GM12878 (cell line): ENCODE measurements around the gene POP7. TPM values are rescaled to one million over a fixed set of nuclear protein-coding genes. Genes with fewer than 3 reads are reported as not detected.

Source experiments
- BACH1 ChIP-seq: fragments of 450-650 bp; IDR thresholded peaks from 2 replicates; pipeline ENCODE4 v1.6.1; 2017; ENCODE audit warnings: mild to moderate bottlenecking, borderline replicate concordance
- BRCA1 ChIP-seq: IDR thresholded peaks from 2 replicates; pipeline ENCODE4 v1.6.1; 2011; ENCODE audit warnings: low read depth, low read length, improper control_type of control experiment
- CBX5 ChIP-seq: sonication (generic); IDR thresholded peaks from 2 replicates; pipeline ENCODE4 v1.6.1; 2016; ENCODE audit warnings: low read depth, moderate library complexity, mild to moderate bottlenecking, inconsistent platforms
- CEBPZ ChIP-seq: fragments of 150-350 bp; IDR thresholded peaks from 2 replicates; pipeline ENCODE4 v1.6.1; 2016; ENCODE audit warnings: low read depth, low read length
- CREB1 ChIP-seq: IDR thresholded peaks from 2 replicates; pipeline ENCODE4 v1.6.1; 2012; ENCODE audit warnings: low read depth, mild to moderate bottlenecking, inconsistent platforms
- EGR1 ChIP-seq, 2 experiments: IDR thresholded peaks; 1 replicate in 1 of 2; 2 replicates in 1 of 2; pipeline ENCODE4 v1.6.1; 2011 to 2012; ENCODE audit warnings: low read depth in 2 of 2, low read length in 2 of 2, borderline replicate concordance in 1 of 2, mild to moderate bottlenecking in 1 of 2, moderate library complexity in 1 of 2
- ETV6 ChIP-seq, 2 experiments: fragments of 450-650 bp in 1 of 2; IDR thresholded peaks in 1 of 2; conservative IDR thresholded peaks in 1 of 2; 2 replicates each; pipeline ENCODE4 v1.6.1; 2014; ENCODE audit warnings: antibody characterized with exemption in 1 of 2, borderline replicate concordance in 1 of 2, low read depth in 1 of 2, mild to moderate bottlenecking in 1 of 2, moderate library complexity in 1 of 2
- FOS ChIP-seq: IDR thresholded peaks from 3 replicates; pipeline ENCODE4 v1.6.1; 2011; ENCODE audit warnings: borderline replicate concordance; ENCODE audit not compliant: insufficient read length; ENCODE audit errors: extremely low read depth
- FOXK2 ChIP-seq: fragments of 450-650 bp; IDR thresholded peaks from 2 replicates; pipeline ENCODE4 v1.6.1; 2017; ENCODE audit warnings: mild to moderate bottlenecking, moderate library complexity
- HDGF ChIP-seq: fragments of 450-650 bp; IDR thresholded peaks from 2 replicates; pipeline ENCODE4 v1.6.1; 2016; ENCODE audit warnings: antibody characterized with exemption
- JUND ChIP-seq: IDR thresholded peaks from 2 replicates; pipeline ENCODE4 v1.6.1; 2012; ENCODE audit warnings: low read depth, mild to moderate bottlenecking, low read length, improper control_type of control experiment, moderate library complexity
- KLF5 ChIP-seq: fragments of 450-650 bp; IDR thresholded peaks from 2 replicates; pipeline ENCODE4 v1.6.1; 2014; ENCODE audit warnings: mild to moderate bottlenecking; ENCODE audit not compliant: partially characterized antibody
- NR2C1 ChIP-seq: fragments of 450-650 bp; IDR thresholded peaks from 2 replicates; pipeline ENCODE4 v1.6.1; 2017; ENCODE audit warnings: antibody characterized with exemption, mild to moderate bottlenecking, moderate library complexity
- RAD21 ChIP-seq: IDR thresholded peaks from 2 replicates; pipeline ENCODE4 v1.6.1; 2011; ENCODE audit warnings: mild to moderate bottlenecking, low read depth, low read length, moderate library complexity; ENCODE audit not compliant: insufficient read depth
- RB1 ChIP-seq: fragments of 450-650 bp; formaldehyde crosslinking; IDR thresholded peaks from 2 replicates; pipeline ENCODE4 v1.6.1; 2017; ENCODE audit warnings: mild to moderate bottlenecking, borderline replicate concordance
- SMARCA5 ChIP-seq: fragments of 450-650 bp; IDR thresholded peaks from 2 replicates; pipeline ENCODE4 v1.6.1; 2017; ENCODE audit warnings: mild to moderate bottlenecking
- SMC3 ChIP-seq: IDR thresholded peaks from 2 replicates; pipeline ENCODE4 v1.6.1; 2011; ENCODE audit warnings: low read length, improper control_type of control experiment, borderline replicate concordance
- SP1 ChIP-seq: IDR thresholded peaks from one replicate; pipeline ENCODE4 v1.6.1; 2011; ENCODE audit warnings: low read depth, low read length
- SPI1 ChIP-seq: IDR thresholded peaks from 2 replicates; pipeline ENCODE4 v1.6.1; 2011; ENCODE audit warnings: low read depth, mild to moderate bottlenecking, low read length, moderate library complexity, borderline replicate concordance; ENCODE audit not compliant: insufficient read depth
- SREBF2 ChIP-seq: IDR thresholded peaks from 2 replicates; pipeline ENCODE4 v1.6.1; 2012; ENCODE audit warnings: mild to moderate bottlenecking, low read length
- SRF ChIP-seq, 2 experiments: IDR thresholded peaks; 2 replicates each; pipeline ENCODE4 v1.6.1; 2011; ENCODE audit warnings: low read depth in 2 of 2, low read length in 2 of 2, mild to moderate bottlenecking in 1 of 2, moderate library complexity in 1 of 2
- STAT3 ChIP-seq: IDR thresholded peaks from 2 replicates; pipeline ENCODE4 v1.6.1; 2011; ENCODE audit warnings: low read depth, low read length, improper control_type of control experiment
- SUPT20H ChIP-seq: IDR thresholded peaks from 2 replicates; pipeline ENCODE4 v1.6.1; 2011; ENCODE audit warnings: low read depth, mild to moderate bottlenecking, low read length, moderate library complexity, borderline replicate concordance; ENCODE audit not compliant: control insufficient read depth
- WRNIP1 ChIP-seq: IDR thresholded peaks from 2 replicates; pipeline ENCODE4 v1.6.1; 2011; ENCODE audit warnings: low read depth, low read length, improper control_type of control experiment, borderline replicate concordance
- ZNF622 ChIP-seq: fragments of 450-650 bp; IDR thresholded peaks from 2 replicates; pipeline ENCODE4 v1.6.1; 2017; ENCODE audit warnings: mild to moderate bottlenecking, inconsistent platforms
- polyA plus RNA-seq, 11 experiments: library from polyadenylated mRNA; depleted of rRNA in 4 of 11; unstranded in 6 of 11; stranded (reverse) in 5 of 11; fragments of >200 nt; fragmentation: Nextera tagmentation in 4 of 11; fragmentation: Illumina TruSeq in 1 of 11; extraction: Ambion mirVana in 4 of 11; extraction: Trizol in 1 of 11; gene quantifications; 1 replicate in 1 of 11; 2 replicates in 10 of 11; pipeline versions ENCODE4 v1.2.1 to v1.2.3, GENCODE V29; 2011 to 2016; ENCODE audit warnings: inconsistent platforms in 2 of 11, missing spikeins in 2 of 11, low read depth in 1 of 11
- total RNA-seq, 4 experiments: library from RNA; depleted of rRNA in 3 of 4; stranded (reverse); fragments of >200 nt in 3 of 4; fragmentation: Illumina TruSeq in 1 of 4; extraction: Trizol in 1 of 4; gene quantifications; 2 replicates each; pipeline versions ENCODE4 v1.2.1 to v1.2.3, GENCODE V29; 2013 to 2021
- TF ChIP-seq, protein P1 (sequence below): IDR thresholded peaks from 2 replicates; pipeline ENCODE4 v1.6.1; 2012; ENCODE audit warnings: low read length, inconsistent platforms
- TF ChIP-seq, protein P2 (sequence below): fragments of 450-650 bp; IDR thresholded peaks from 2 replicates; pipeline ENCODE4 v1.6.1; 2017; ENCODE audit warnings: mild to moderate bottlenecking

POP7 gene
- total and polyA plus RNA-seq, 10 of the 15 experiments (the other 5 are each of a cell fraction or from before 2014, with no cell fraction given), result 12.1 to 148 (median 51.7) TPM

DNA sequence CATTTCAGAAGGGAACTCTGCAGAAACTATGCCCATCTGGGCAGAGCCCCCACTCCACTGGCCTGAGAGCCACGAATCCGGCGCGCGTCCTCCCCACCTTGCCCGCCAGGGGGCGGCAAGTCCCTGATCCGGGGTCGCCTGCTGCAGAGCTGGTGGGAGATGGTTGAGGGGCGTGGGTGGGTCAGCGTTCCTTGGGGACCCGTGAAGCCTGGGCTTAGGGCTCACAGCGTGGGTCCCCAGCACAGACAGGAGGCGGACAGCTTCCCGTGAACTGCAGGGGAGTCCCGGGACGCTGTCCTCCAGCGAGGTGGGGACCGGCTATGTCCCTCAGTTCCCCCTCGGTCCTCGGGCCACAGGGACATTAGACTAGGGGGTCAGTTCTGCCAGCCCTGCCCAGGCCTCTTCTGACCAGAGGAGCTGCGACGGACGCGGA is 585 bp upstream of the POP7 start (continued):
- TF ChIP-seq SUPT20H (no peak), RB1 (no peak; the same call in 1 of the 2 replicates), CEBPZ (no peak), ZNF622 (no peak), SPI1 (no peak), WRNIP1 (no peak), HDGF (0 out of 2 replicates have a peak, but pooled peaks have one; percentile 6), KLF5 (no peak), SRF (IDR thresholded peaks at IDR 0.05; ENCODE audit: low read depth in 2 of 2, low read length in 2 of 2) (no peak), BRCA1 (no peak), CREB1 (no peak), STAT3 (no peak), ETV6 (conservative IDR thresholded peaks at IDR 0.05 in 1 of 2, IDR thresholded peaks at IDR 0.05 in 1 of 2; ENCODE audit: borderline replicate concordance in 1 of 2, low read depth in 1 of 2) (no peak), CBX5 (no peak), FOS (no peak), JUND (no peak), SREBF2 (no peak), SP1 (no peak), EGR1 (IDR thresholded peaks at IDR 0.05; ENCODE audit: borderline replicate concordance in 1 of 2, low read depth in 2 of 2, low read length in 2 of 2) (peak in 1 of 2 experiments; percentile 81; a peak in 2 of 3 replicates), SMARCA5 (peak; percentile 94), NR2C1 (no peak), SMC3 (peak; percentile 62), BACH1 (no peak), FOXK2 (no peak), RAD21 (peak; percentile 71)
- TF ChIP-seq, protein P1, sequence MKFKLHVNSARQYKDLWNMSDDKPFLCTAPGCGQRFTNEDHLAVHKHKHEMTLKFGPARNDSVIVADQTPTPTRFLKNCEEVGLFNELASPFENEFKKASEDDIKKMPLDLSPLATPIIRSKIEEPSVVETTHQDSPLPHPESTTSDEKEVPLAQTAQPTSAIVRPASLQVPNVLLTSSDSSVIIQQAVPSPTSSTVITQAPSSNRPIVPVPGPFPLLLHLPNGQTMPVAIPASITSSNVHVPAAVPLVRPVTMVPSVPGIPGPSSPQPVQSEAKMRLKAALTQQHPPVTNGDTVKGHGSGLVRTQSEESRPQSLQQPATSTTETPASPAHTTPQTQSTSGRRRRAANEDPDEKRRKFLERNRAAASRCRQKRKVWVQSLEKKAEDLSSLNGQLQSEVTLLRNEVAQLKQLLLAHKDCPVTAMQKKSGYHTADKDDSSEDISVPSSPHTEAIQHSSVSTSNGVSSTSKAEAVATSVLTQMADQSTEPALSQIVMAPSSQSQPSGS, result no peak
- TF ChIP-seq, protein P2, sequence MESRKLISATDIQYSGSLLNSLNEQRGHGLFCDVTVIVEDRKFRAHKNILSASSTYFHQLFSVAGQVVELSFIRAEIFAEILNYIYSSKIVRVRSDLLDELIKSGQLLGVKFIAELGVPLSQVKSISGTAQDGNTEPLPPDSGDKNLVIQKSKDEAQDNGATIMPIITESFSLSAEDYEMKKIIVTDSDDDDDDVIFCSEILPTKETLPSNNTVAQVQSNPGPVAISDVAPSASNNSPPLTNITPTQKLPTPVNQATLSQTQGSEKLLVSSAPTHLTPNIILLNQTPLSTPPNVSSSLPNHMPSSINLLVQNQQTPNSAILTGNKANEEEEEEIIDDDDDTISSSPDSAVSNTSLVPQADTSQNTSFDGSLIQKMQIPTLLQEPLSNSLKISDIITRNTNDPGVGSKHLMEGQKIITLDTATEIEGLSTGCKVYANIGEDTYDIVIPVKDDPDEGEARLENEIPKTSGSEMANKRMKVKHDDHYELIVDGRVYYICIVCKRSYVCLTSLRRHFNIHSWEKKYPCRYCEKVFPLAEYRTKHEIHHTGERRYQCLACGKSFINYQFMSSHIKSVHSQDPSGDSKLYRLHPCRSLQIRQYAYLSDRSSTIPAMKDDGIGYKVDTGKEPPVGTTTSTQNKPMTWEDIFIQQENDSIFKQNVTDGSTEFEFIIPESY, result no peak
